ENCODE measurements around the gene GMCL2.

GMCL2 gene

GRCh38 chr5:178211095-178212048, 24.2 kb upstream of the GMCL2 start:
- no peaks in the 10 kb centered on the region for H3K9me3 ChIP-seq (ENCODE audit: control insufficient read depth, low read length)
- no peaks in the 10 kb centered on the region for H3K27me3 ChIP-seq (ENCODE audit: control insufficient read depth, insufficient read depth, low read length)
- no peak overlapping the region for H3K4me2 ChIP-seq (ENCODE audit: low read length)
- H3K79me2 ChIP-seq, result peaks cover 7% of the 10 kb centered on the region
- H2AFZ ChIP-seq, result no peak overlapping the region
- H3K27ac ChIP-seq, result no peak overlapping the region
- H3K9ac ChIP-seq, result no peak overlapping the region
- no peaks in the 10 kb centered on the region for H3K36me3 ChIP-seq (ENCODE audit: control insufficient read depth, insufficient read depth, low read length)
- no peak overlapping the region for H3K4me3 ChIP-seq (ENCODE audit: low read depth, low read length)
- peaks cover 14% of the 10 kb centered on the region for H3K4me1 ChIP-seq
- TF ChIP-seq CTCF (IDR thresholded peaks at IDR 0.05), result no peak

- H3K36me3 ChIP-seq (ENCODE audit: control insufficient read depth, insufficient read depth, low read length), result no peaks in the 10 kb centered on the region
- no peaks in the 10 kb centered on the region for H3K27me3 ChIP-seq (ENCODE audit: control insufficient read depth, insufficient read depth, low read length)
- H3K9ac ChIP-seq, result no peak overlapping the region
These were observed 23.5 kb upstream of the GMCL2 start for GRCh38 chr5:178210686-178211085.

GRCh38 chr5:178210073-178210535, 22.9 kb upstream of the GMCL2 start:
- H3K79me2 ChIP-seq, result peaks cover 11% of the 10 kb centered on the region
- TF ChIP-seq CTCF (IDR thresholded peaks at IDR 0.05), result no peak
- no peak overlapping the region for H3K9ac ChIP-seq
- H3K4me1 ChIP-seq, result peaks cover 17% of the 10 kb centered on the region
- H3K9me3 ChIP-seq (ENCODE audit: control insufficient read depth, low read length), result no peaks in the 10 kb centered on the region
- no peak overlapping the region for H3K4me2 ChIP-seq (ENCODE audit: low read length)
- H3K27me3 ChIP-seq (ENCODE audit: control insufficient read depth, insufficient read depth, low read length), result no peaks in the 10 kb centered on the region
- H3K27ac ChIP-seq, result no peak overlapping the region
- no peak overlapping the region for H2AFZ ChIP-seq
- H3K36me3 ChIP-seq (ENCODE audit: control insufficient read depth, insufficient read depth, low read length), result no peaks in the 10 kb centered on the region
- H3K4me3 ChIP-seq (ENCODE audit: low read depth, low read length), result no peak overlapping the region

More at GRCh38 chr5:178210686-178211085, 23.5 kb upstream of the GMCL2 start:
- TF ChIP-seq CTCF (IDR thresholded peaks at IDR 0.05), result no peak
- Histone ChIP-seq H2AFZ (no peak overlapping the region), H3K27ac (no peak overlapping the region), H3K4me1 (peaks cover 17% of the 10 kb centered on the region), H3K4me3 (ENCODE audit: low read depth, low read length) (no peak overlapping the region), H3K9me3 (ENCODE audit: control insufficient read depth, low read length) (no peaks in the 10 kb centered on the region), H3K79me2 (peaks cover 10% of the 10 kb centered on the region), H3K4me2 (ENCODE audit: low read length) (no peak overlapping the region)

- Histone ChIP-seq H3K27ac (no peak overlapping the region), H3K4me3 (ENCODE audit: low read depth, low read length) (no peak overlapping the region), H2AFZ (no peak overlapping the region), H3K9ac (no peak overlapping the region), H3K79me2 (peaks cover 11% of the 10 kb centered on the region), H3K4me1 (peaks cover 17% of the 10 kb centered on the region), H3K27me3 (ENCODE audit: control insufficient read depth, insufficient read depth, low read length) (no peaks in the 10 kb centered on the region), H3K9me3 (ENCODE audit: control insufficient read depth, low read length) (no peaks in the 10 kb centered on the region), H3K4me2 (ENCODE audit: low read length) (no peak overlapping the region), H3K36me3 (ENCODE audit: control insufficient read depth, insufficient read depth, low read length) (no peaks in the 10 kb centered on the region)
- TF ChIP-seq CTCF (IDR thresholded peaks at IDR 0.05), result no peak
These were observed 22.3 kb upstream of the GMCL2 start for GRCh38 chr5:178209334-178210072.

Data from parathyroid adenoma (tissue), 2 donors.